HG02571 (cell line): ENCODE measurements around the gene SETBP1.

Experiments
- ATAC-seq: cut with Tn5 transposase; IDR thresholded peaks from one replicate; pipeline ENCODE4 v1.9.1; 2021; ENCODE audit warnings: mild to moderate bottlenecking, moderate library complexity; ENCODE audit not compliant: unreplicated experiment

SETBP1 gene

DNA sequence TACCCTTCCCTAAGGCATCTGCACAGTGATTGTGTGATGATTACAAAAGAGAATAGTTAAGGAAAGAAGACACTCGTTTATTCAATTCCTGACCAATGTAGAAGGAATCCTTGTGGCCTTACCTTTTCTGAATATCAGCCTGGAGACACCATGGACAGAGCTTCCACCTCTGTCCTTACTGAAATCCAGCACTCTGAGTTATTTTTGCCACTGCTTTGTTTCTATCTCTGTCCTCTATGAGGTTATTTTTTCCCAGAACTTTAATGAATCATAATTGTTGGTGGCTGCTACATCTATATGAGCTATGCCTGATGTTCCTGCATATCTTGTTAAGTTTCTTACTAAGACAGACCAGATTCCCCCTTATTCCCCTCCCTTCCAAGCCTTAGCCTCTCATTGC is 275.1 kb downstream of the SETBP1 start:
- ATAC-seq: no peak

GRCh38 chr18:44957025-44957424 is 276.3 kb downstream of the SETBP1 start:
- ATAC-seq: no peak

- no peak for ATAC-seq
Observed at GRCh38 chr18:44957461-44957860, 276.8 kb downstream of the SETBP1 start.

DNA sequence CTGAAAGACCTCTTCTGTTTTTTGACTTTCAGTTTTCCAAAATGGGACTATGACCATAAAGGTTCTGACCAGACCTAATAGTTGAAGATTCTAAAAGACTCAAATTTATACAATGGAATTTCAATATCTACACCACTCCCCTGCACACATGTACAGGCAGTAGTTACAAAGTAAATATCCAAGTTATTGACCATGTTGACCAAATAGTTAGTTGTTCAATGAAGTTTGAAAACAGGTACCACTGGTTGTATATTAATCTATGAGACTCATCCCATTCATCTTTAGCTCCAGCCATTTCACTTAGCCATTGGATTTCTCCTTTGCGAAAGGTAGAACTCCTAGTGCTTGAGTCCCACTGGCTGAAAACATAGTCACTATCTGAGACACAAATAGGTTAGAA is 277.4 kb downstream of the SETBP1 start:
- no peak for ATAC-seq

- no peak for ATAC-seq
Observed at GRCh38 chr18:44958455-44958854, 277.8 kb downstream of the SETBP1 start.

DNA sequence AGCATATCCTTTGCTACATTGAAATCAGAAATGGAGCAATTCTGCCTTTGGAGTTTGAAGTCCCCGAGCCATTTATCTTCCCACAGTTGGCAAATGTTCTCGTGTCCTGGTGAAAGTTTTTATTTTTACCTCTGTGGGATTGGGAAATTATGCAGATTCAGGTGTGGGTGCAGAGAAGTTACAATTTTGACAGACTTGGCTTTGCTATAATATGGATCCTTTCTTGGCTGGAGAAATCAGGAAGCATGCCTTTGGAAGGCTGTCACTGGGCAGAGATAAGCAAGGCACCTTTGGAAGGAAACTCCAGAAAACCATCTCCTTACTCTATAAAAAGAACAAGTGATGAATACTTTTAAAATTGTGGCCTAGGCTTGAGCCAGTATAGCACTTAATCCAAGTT is 278.3 kb downstream of the SETBP1 start:
- ATAC-seq: no peak

DNA sequence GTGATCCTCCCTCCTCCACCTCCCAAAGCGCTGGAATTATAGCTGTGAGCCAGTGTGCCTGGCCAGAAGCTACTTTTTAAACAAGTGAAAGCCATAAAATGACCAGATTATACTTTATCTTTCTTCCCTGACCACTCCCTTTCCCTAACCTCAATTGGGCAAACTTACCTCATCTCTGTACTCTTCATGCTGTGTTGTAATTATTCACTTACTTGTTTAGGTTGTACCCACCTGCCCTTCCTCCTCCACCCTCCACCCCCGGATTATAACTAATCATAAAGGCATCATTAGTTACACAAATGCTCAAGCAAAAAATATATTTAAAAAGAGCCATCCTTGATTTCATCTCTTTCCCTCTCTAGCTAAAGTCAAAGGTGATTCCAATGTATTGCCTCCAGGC is 279.9 kb downstream of the SETBP1 start:
- no peak for ATAC-seq

DNA sequence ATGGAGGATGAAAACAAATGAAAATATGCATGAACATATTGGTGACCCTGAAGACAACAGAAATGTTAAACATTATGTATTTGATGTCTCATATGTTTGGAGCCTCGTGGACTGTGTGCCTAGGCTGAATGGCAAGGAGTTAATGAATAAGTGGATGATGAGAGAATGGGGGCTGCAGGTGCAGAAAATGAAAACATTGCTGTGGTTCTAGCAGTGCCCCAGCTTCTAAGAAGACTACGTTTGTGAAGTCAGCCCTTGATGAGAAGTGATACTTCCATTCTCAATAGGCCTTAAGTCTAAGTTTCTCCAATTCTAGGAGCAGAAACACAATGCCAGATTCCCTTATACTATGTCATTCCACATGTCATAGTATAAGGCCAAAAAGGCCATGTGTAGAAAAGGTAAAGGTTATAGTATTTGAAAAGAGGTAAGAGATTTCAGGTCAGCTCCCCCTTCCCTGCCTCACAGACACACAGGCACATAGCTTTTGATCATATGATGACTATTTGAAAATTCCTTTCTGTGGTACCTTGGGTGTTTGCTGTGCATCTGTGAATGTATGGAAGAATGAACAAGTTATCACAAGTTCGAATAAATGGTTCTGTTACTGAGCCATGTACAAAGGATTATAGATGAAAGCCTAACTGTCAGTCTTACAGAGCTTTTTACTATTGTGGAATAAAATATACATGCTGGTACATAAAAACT is 280.8 kb downstream of the SETBP1 start:
- ATAC-seq: no peak

DNA sequence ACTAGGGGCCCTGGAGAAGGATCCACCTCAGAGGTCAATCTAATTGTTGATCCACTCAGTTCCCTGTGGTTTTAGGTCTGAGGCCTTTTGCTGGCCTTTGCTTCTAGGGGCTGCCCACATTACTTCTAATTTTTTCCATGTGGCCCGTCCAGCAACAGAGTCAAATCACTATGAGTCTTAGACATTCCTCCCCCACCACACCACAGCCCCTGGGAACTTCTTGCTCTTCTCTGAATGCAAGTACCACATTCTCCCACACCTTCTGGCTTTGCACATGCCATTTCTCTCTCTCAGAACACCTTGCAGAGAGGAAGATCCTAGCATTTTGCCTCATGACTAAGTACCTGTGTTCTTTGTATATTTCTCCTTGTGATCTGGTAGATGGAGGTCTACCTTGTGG is 286.9 kb downstream of the SETBP1 start:
- ATAC-seq: no peak

DNA sequence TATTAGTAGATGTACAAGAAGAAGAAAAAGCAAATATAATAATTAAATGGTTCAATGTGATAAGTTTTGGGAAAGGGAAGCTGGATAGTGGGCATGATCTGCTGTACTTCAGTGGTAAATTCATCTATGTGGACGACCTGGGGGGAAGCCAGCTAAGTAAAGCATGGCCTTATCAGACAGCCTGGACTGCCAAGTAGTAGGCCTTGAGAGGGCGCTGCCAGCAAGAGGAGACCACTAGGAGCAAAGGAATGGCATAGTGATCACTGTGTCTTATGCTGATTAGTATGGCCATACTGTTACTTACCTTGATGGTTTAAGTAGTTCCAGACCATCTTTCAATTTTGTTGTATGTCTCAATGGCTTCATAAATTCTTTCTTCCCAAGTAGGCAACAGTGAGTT is 287.6 kb downstream of the SETBP1 start:
- ATAC-seq: no peak

DNA sequence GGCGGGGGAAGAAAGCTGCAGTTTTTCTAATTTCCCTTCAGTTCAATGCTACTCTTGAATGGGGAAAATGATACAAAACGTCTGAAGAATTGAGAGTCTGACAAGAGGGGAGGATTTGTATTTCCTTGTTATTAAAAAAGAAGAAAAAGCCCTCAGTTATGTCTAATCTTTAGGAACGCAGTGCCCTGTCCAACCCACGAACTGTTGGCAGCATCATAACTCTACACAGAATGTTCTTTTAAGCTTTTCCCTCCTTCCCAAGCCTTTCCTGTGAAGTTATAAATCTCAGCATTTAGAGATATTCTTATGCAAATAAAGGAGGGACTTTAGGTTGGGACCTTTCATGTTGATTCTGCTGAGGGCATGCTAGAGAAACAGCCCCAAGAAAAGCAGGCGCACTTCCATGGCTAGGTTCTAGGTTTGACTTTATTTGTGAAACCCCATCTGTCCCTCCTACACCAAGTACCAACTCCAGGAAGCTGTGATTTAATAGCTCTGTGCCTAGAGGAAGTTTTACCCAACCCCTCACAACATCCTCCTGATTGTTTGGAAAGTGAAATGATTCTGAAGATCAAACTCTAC is 288.6 kb downstream of the SETBP1 start:
- no peak for ATAC-seq

- no peak for ATAC-seq
Observed at GRCh38 chr18:44973282-44973681, 292.6 kb downstream of the SETBP1 start.

DNA sequence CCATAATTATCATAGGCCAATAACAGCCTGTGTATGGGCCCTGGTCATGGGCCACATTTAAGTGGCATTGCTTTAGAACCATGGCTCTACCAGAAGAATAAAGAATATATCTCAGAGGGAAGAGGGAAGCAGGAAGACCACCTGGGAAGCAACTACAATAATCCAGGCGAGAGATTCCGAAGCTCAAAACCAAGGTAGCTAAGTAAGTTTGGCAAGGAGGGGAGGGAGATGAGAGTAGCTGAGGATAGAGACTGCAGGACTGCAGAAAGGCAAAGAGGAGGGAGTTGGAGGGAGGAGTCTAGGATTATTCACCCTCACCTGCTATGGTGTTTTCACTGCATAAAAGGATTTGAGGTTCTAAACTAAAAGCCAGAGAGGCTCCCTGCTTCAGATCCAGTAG is 293.5 kb downstream of the SETBP1 start:
- no peak for ATAC-seq

GRCh38 chr18:44977856-44978255 is 297.2 kb downstream of the SETBP1 start:
- no peak for ATAC-seq

GRCh38 chr18:44979748-44980147 is 299.1 kb downstream of the SETBP1 start:
- no peak for ATAC-seq

- no peak for ATAC-seq
Observed at GRCh38 chr18:44981121-44981520, 300.4 kb downstream of the SETBP1 start.

DNA sequence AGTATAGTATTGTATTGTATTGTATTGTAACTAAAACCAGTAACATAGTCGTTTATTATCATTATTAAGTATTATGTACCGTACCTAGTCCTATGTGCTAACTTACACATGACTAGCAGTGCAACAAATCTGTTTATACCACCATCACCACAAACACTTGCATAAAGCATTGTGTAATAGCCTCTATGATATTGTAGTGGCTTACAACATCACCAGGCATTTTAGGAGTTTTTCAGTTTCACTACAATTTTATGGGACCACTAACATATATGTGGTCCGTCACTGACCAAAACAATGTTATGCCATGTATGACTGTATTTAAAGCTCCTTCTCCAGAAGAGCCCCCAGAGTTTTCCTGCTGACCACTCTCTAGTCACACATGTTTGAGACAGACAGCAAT is 306.2 kb downstream of the SETBP1 start:
- ATAC-seq: no peak

- no peak for ATAC-seq
Observed at GRCh38 chr18:44987371-44987770, 306.7 kb downstream of the SETBP1 start.

DNA sequence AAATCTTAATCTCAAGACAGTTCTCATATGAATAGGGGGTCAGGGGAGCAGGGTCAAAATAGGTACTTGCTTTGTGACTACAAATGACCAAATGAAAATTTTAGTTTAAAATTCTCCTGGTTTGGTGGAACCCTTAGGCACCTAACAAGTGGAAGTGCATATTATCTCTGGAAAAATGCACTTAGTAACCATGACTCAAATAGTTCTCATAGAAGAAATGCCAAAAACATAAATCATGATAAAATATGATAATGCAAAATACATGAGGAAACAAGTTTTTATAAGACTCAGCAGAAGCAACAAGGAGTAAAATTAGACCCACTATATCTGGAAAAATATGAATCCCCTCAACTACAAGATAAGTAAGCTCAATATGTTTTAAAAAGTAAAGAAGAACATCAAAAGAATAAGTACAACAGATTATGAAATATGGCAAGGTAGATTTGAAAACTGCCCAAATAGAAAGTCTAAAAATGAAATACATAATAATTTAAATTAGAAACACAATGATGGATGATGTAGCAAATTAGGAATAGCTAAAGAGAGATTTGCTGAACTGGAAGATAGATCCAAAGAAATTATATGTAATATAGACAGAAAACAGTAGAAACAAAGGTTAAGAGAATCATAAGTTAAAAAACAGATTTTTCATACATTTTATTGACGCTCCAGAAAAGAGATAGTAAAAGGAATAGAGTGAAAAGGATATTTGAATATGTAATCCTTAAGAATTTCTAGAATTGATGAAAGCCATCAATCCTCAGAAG is 308.3 kb downstream of the SETBP1 start:
- no peak for ATAC-seq

GRCh38 chr18:44996261-44996660 is 315.6 kb downstream of the SETBP1 start:
- peak; percentile 68 for ATAC-seq

- no peak for ATAC-seq
Observed at GRCh38 chr18:44997174-44997573, 316.5 kb downstream of the SETBP1 start.

- no peak for ATAC-seq
Observed at GRCh38 chr18:44998360-44998759, 317.7 kb downstream of the SETBP1 start.
